ENCODE data around the gene C11orf68. TPM values are rescaled to one million over a fixed set of nuclear protein-coding genes. Genes with fewer than 3 reads are reported as not detected.
A peak's percentile ranks its signal among the peaks of the same experiment; 100 is the strongest.

Gene C11orf68
- total and polyA plus RNA-seq, 2 donors (not counting 1 experiment from before 2014, with no cell fraction given), result 34.9 to 50.6 TPM

DNA sequence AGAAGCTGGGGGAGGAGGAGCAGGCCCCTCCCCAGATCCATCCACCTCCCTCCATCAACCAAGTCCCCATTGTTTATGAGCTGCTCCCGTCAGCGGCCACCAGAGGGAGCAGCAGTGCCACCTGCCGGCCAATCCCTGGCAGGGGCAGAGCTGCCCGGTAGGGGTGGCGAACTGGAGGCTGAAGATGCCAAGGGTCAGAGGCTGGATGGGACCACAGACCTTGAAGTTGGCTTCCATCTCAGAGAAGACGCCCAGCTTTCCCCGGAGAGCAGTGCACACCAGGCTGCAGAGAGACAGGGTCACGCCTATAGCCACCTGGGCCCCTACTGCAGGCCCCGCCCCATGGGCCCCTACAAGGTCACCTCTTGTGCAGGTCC lies 34.2 kb downstream of the C11orf68 start:
- peak; percentile 48 for ATAC-seq (ENCODE audit: low read depth)
- H3K9me3 ChIP-seq (ENCODE audit: control extremely low read depth in 1 of 3, control insufficient read depth in 2 of 3, insufficient read depth in 1 of 3, low read length in 2 of 3), result no peaks in the 10 kb centered on the region
- Mint-ChIP-seq H3K4me1 (peaks cover 51% of the 10 kb centered on the region), H3K4me3 (peak overlapping the region; percentile 67), H3K27me3 (no peaks in the 10 kb centered on the region), H3K9me3 (ENCODE audit: insufficient read depth) (no peaks in the 10 kb centered on the region), H3K27ac (peak overlapping the region; percentile 83)
- H3K27me3 ChIP-seq (replicated peaks in 1 of 4; ENCODE audit: control extremely low read depth in 1 of 4, control insufficient read depth in 3 of 4, insufficient read depth in 4 of 4, low read length in 3 of 4), result no peaks in the 10 kb centered on the region
- intact Hi-C loops (cut with micrococcal nuclease), result loop anchor here (1.0 kb wide), 4 partner anchors 24 to 178 kb away; partner anchors contain the start of gene MUS81
- CTCF ChIA-PET, result interaction anchor here (0.5 to 15.5 kb wide), 45 partner anchors 11 to 323 kb away, joined by 3 to 244 read pairs (median 9); partner anchors contain the start of genes AP5B1, BANF1, C11orf68 and CFL1
- TF ChIP-seq, protein P1, sequence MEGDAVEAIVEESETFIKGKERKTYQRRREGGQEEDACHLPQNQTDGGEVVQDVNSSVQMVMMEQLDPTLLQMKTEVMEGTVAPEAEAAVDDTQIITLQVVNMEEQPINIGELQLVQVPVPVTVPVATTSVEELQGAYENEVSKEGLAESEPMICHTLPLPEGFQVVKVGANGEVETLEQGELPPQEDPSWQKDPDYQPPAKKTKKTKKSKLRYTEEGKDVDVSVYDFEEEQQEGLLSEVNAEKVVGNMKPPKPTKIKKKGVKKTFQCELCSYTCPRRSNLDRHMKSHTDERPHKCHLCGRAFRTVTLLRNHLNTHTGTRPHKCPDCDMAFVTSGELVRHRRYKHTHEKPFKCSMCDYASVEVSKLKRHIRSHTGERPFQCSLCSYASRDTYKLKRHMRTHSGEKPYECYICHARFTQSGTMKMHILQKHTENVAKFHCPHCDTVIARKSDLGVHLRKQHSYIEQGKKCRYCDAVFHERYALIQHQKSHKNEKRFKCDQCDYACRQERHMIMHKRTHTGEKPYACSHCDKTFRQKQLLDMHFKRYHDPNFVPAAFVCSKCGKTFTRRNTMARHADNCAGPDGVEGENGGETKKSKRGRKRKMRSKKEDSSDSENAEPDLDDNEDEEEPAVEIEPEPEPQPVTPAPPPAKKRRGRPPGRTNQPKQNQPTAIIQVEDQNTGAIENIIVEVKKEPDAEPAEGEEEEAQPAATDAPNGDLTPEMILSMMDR (IDR thresholded peaks at IDR 0.05), result peak; percentile 99
- no peak for TF ChIP-seq EZH2 (IDR thresholded peaks at IDR 0.05; ENCODE audit: borderline replicate concordance, insufficient read depth, low read depth, low read length, poor library complexity, severe bottlenecking)
- POLR2A ChIA-PET, result interaction anchor here (0.5 to 3.3 kb wide), 7 partner anchors 11 to 255 kb away, joined by 3 to 13 read pairs (median 6); partner anchors contain the start of genes C11orf68, CFL1, KAT5 and MUS81
- H3K9ac ChIP-seq (ENCODE audit: low read length), result no peak overlapping the region
- no peak overlapping the region for H2AFZ ChIP-seq (ENCODE audit: insufficient read depth, low read depth, low read length, poor library complexity, severe bottlenecking)
- H3K4me2 ChIP-seq (replicated peaks; ENCODE audit: low read depth, low read length, poor library complexity, severe bottlenecking), result peak overlapping the region; percentile 10
- peaks cover 24% of the 10 kb centered on the region for H3K79me2 ChIP-seq (ENCODE audit: control insufficient read depth, insufficient read depth, low read length)
- 24% methylated on average over 9 of the region's 9 CpGs for WGBS (ENCODE audit: insufficient coverage)
- peaks cover 0 to 31% of the 10 kb centered on the region in 2 experiments for H3K36me3 ChIP-seq (replicated peaks in 1 of 2; ENCODE audit: control extremely low read depth in 1 of 2, control insufficient read depth in 1 of 2, extremely low read depth in 1 of 2, insufficient read depth in 2 of 2, low read length in 1 of 2)
- peaks cover 5% of the 10 kb centered on the region for H4K20me1 ChIP-seq (ENCODE audit: control insufficient read depth, insufficient read depth, low read length, poor library complexity, severe bottlenecking)
- H3K27ac ChIP-seq (ENCODE audit: low read length in 2 of 2), result peak overlapping the region in 1 of 2 donors; percentile 42
- no peak overlapping the region for H3K4me3 ChIP-seq (ENCODE audit: control extremely low read depth in 1 of 5, extremely low read depth in 1 of 5, insufficient read depth in 1 of 5, low read depth in 2 of 5, low read length in 4 of 5)
- peaks cover 25 to 45% of the 10 kb centered on the region in 2 donors for H3K4me1 ChIP-seq (ENCODE audit: control insufficient read depth in 2 of 2, insufficient read depth in 2 of 2, low read length in 2 of 2)
- DNase-seq, result peak; percentile 89
